ENCODE data around the gene OPCML. TPM values are rescaled to one million over a fixed set of nuclear protein-coding genes. Genes with fewer than 3 reads are reported as not detected.

OPCML gene
- polyA plus RNA-seq, 3 donors = not detected

GRCh38 chr11:133133606-133134005 is 398.7 kb downstream of the OPCML start:
- Histone ChIP-seq H3K4me1 (ENCODE audit: control insufficient read depth in 1 of 2, insufficient read depth in 2 of 2, low read length in 2 of 2) (no peaks in the 10 kb centered on the region), H4K20me1 (ENCODE audit: insufficient read depth, low read length) (no peaks in the 10 kb centered on the region), H3K79me2 (ENCODE audit: insufficient read depth, low read length) (no peaks in the 10 kb centered on the region), H3K36me3 (replicated peaks in 1 of 2; ENCODE audit: control insufficient read depth in 1 of 2, insufficient read depth in 2 of 2, low read length in 2 of 2) (no peaks in the 10 kb centered on the region), H3K9ac (ENCODE audit: insufficient read depth, low read length, poor library complexity, severe bottlenecking) (no peak overlapping the region), H2AFZ (ENCODE audit: insufficient read depth, low read depth, low read length, poor library complexity, severe bottlenecking) (no peak overlapping the region), H3K4me3 (replicated peaks in 1 of 3; ENCODE audit: low read depth in 2 of 3, low read length in 3 of 3) (no peak overlapping the region), H3K9me3 (replicated peaks in 1 of 2; ENCODE audit: control insufficient read depth in 1 of 2, insufficient read depth in 1 of 2, low read length in 2 of 2) (no peaks in the 10 kb centered on the region), H3K4me2 (replicated peaks; ENCODE audit: extremely low read depth, low read length, poor library complexity, severe bottlenecking) (no peak overlapping the region), H3K27ac (ENCODE audit: low read depth in 1 of 2, low read length in 2 of 2) (no peak overlapping the region), H3K27me3 (ENCODE audit: control insufficient read depth in 2 of 2, insufficient read depth in 2 of 2, low read length in 2 of 2) (no peaks in the 10 kb centered on the region)
- peaks cover 2% of the 10 kb centered on the region for H3K4me1 Mint-ChIP-seq
- no peak overlapping the region for H3K27ac Mint-ChIP-seq
- no peaks in the 10 kb centered on the region for H3K36me3 Mint-ChIP-seq
- no peak for TF ChIP-seq CTCF (IDR thresholded peaks at IDR 0.05)
- H3K9me3 Mint-ChIP-seq = peaks cover 0 to 2% (median 0%) of the 10 kb centered on the region in 7 donors
- intact Hi-C loops (cut with micrococcal nuclease) = no loop called here
- peaks cover 6 to 10% (median 8%) of the 10 kb centered on the region in 3 donors for H3K27me3 Mint-ChIP-seq (ENCODE audit: low read depth in 3 of 3)
- WGBS (ENCODE audit: insufficient coverage) = 82% methylated on average over 3 of the region's 4 CpGs
- no peak for DNase-seq
- H3K4me3 Mint-ChIP-seq = no peak overlapping the region

GRCh38 chr11:133133050-133133449 is 399.3 kb downstream of the OPCML start:
- no peak overlapping the region for H3K4me3 Mint-ChIP-seq
- Histone ChIP-seq H3K9ac (ENCODE audit: insufficient read depth, low read length, poor library complexity, severe bottlenecking) (no peak overlapping the region), H3K4me1 (ENCODE audit: control insufficient read depth in 1 of 2, insufficient read depth in 2 of 2, low read length in 2 of 2) (no peaks in the 10 kb centered on the region), H3K36me3 (replicated peaks in 1 of 2; ENCODE audit: control insufficient read depth in 1 of 2, insufficient read depth in 2 of 2, low read length in 2 of 2) (no peaks in the 10 kb centered on the region), H3K27ac (ENCODE audit: low read depth in 1 of 2, low read length in 2 of 2) (no peak overlapping the region), H3K79me2 (ENCODE audit: insufficient read depth, low read length) (no peaks in the 10 kb centered on the region), H3K9me3 (replicated peaks in 1 of 2; ENCODE audit: control insufficient read depth in 1 of 2, insufficient read depth in 1 of 2, low read length in 2 of 2) (no peaks in the 10 kb centered on the region), H3K4me3 (replicated peaks in 1 of 3; ENCODE audit: low read depth in 2 of 3, low read length in 3 of 3) (no peak overlapping the region), H4K20me1 (ENCODE audit: insufficient read depth, low read length) (no peaks in the 10 kb centered on the region), H2AFZ (ENCODE audit: insufficient read depth, low read depth, low read length, poor library complexity, severe bottlenecking) (no peak overlapping the region), H3K4me2 (replicated peaks; ENCODE audit: extremely low read depth, low read length, poor library complexity, severe bottlenecking) (no peak overlapping the region), H3K27me3 (ENCODE audit: control insufficient read depth in 2 of 2, insufficient read depth in 2 of 2, low read length in 2 of 2) (no peaks in the 10 kb centered on the region)
- H3K4me1 Mint-ChIP-seq = peaks cover 2% of the 10 kb centered on the region
- no peak for TF ChIP-seq CTCF (IDR thresholded peaks at IDR 0.05)
- intact Hi-C loops (cut with micrococcal nuclease) = no loop called here
- H3K36me3 Mint-ChIP-seq = no peaks in the 10 kb centered on the region
- H3K9me3 Mint-ChIP-seq = peaks cover 0 to 2% (median 0%) of the 10 kb centered on the region in 7 donors
- no peak for DNase-seq
- WGBS (ENCODE audit: insufficient coverage) = 67% methylated on average over 2 of the region's 3 CpGs
- peaks cover 6 to 10% (median 9%) of the 10 kb centered on the region in 3 donors for H3K27me3 Mint-ChIP-seq (ENCODE audit: low read depth in 3 of 3)
- H3K27ac Mint-ChIP-seq = no peak overlapping the region
